ENCODE results near the gene PSME2. TPM values are rescaled to one million over a fixed set of nuclear protein-coding genes. Genes with fewer than 3 reads are reported as not detected.

The PSME2 gene
- total and polyA plus RNA-seq, 5 donors: 62.7 to 102 (median 70.1) TPM

GRCh38 chr14:24179294-24179960 is 33.0 kb upstream of the PSME2 start:
- no peak overlapping the region for H3K4me3 ChIP-seq (ENCODE audit: low read length)
- H3K4me1 ChIP-seq (ENCODE audit: control insufficient read depth, insufficient read depth, low read length): no peaks in the 10 kb centered on the region
- peak overlapping the region; percentile 43 for H3K27ac ChIP-seq (ENCODE audit: low read length)
- ATAC-seq (peak in 1 of 2 donors; percentile 1), DNase-seq (peak in 2 of 3 donors; percentile 33 to 48)
- 90% methylated on average over 14 of the region's 14 CpGs for WGBS
- H3K27me3 ChIP-seq (ENCODE audit: control insufficient read depth, insufficient read depth): no peaks in the 10 kb centered on the region
- H3K9me3 ChIP-seq (ENCODE audit: control insufficient read depth, low read length): no peaks in the 10 kb centered on the region
- intact Hi-C loops (cut with DNase I): no loop called here

- Histone ChIP-seq H3K27ac (ENCODE audit: low read length) (no peak overlapping the region), H3K27me3 (ENCODE audit: control insufficient read depth, insufficient read depth) (no peaks in the 10 kb centered on the region), H3K4me3 (ENCODE audit: low read length) (no peak overlapping the region), H3K4me1 (ENCODE audit: control insufficient read depth, insufficient read depth, low read length) (no peaks in the 10 kb centered on the region), H3K9me3 (ENCODE audit: control insufficient read depth, low read length) (no peaks in the 10 kb centered on the region)
- intact Hi-C loops (cut with DNase I): no loop called here
- no peak for ATAC-seq
- DNase-seq: peak in 2 of 3 donors; percentile 36
- WGBS: 93% methylated on average over 12 of the region's 12 CpGs
Observed at GRCh38 chr14:24178399-24179178, 32.2 kb upstream of the PSME2 start.

GRCh38 chr14:24177891-24178290 is 31.5 kb upstream of the PSME2 start:
- no peaks in the 10 kb centered on the region for H3K4me1 ChIP-seq (ENCODE audit: control insufficient read depth, insufficient read depth, low read length)
- H3K27ac ChIP-seq (ENCODE audit: low read length): no peak overlapping the region
- H3K27me3 ChIP-seq (ENCODE audit: control insufficient read depth, insufficient read depth): no peaks in the 10 kb centered on the region
- 92% methylated on average over 14 of the region's 14 CpGs for WGBS
- intact Hi-C loops (cut with DNase I): no loop called here
- ATAC-seq: no peak
- H3K4me3 ChIP-seq (ENCODE audit: low read length): no peak overlapping the region
- H3K9me3 ChIP-seq (ENCODE audit: control insufficient read depth, low read length): no peaks in the 10 kb centered on the region
- peak in 2 of 3 donors; percentile 21 to 40 for DNase-seq

- 91% methylated on average over 12 of the region's 12 CpGs for WGBS
- Histone ChIP-seq H3K4me1 (ENCODE audit: control insufficient read depth, insufficient read depth, low read length) (no peaks in the 10 kb centered on the region), H3K27me3 (ENCODE audit: control insufficient read depth, insufficient read depth) (no peaks in the 10 kb centered on the region), H3K27ac (ENCODE audit: low read length) (no peak overlapping the region), H3K9me3 (ENCODE audit: control insufficient read depth, low read length) (no peaks in the 10 kb centered on the region), H3K4me3 (ENCODE audit: low read length) (no peak overlapping the region)
- intact Hi-C loops (cut with DNase I): no loop called here
- DNase-seq: peak in 2 of 3 donors; percentile 45 to 47
- ATAC-seq: no peak
Observed at GRCh38 chr14:24177041-24177825, 30.8 kb upstream of the PSME2 start.

- DNase-seq (peak in 1 of 3 donors; percentile 13), ATAC-seq (no peak)
- 97% methylated on average over 5 of the region's 5 CpGs for WGBS
- Histone ChIP-seq H3K27ac (ENCODE audit: low read length) (no peak overlapping the region), H3K27me3 (ENCODE audit: control insufficient read depth, insufficient read depth) (no peaks in the 10 kb centered on the region), H3K4me3 (ENCODE audit: low read length) (no peak overlapping the region), H3K9me3 (ENCODE audit: control insufficient read depth, low read length) (no peaks in the 10 kb centered on the region), H3K4me1 (ENCODE audit: control insufficient read depth, insufficient read depth, low read length) (no peaks in the 10 kb centered on the region)
- intact Hi-C loops (cut with DNase I): no loop called here
Observed at GRCh38 chr14:24176599-24176998, 30.2 kb upstream of the PSME2 start.

GRCh38 chr14:24172871-24173281 is 26.5 kb upstream of the PSME2 start:
- WGBS: 72% methylated on average over 20 of the region's 20 CpGs
- Histone ChIP-seq H3K9me3 (ENCODE audit: control insufficient read depth, low read length) (no peaks in the 10 kb centered on the region), H3K27ac (ENCODE audit: low read length) (no peak overlapping the region), H3K4me3 (ENCODE audit: low read length) (no peak overlapping the region), H3K27me3 (ENCODE audit: control insufficient read depth, insufficient read depth) (no peaks in the 10 kb centered on the region), H3K4me1 (ENCODE audit: control insufficient read depth, insufficient read depth, low read length) (no peaks in the 10 kb centered on the region)
- intact Hi-C loops (cut with DNase I): no loop called here
- DNase-seq: peak in 2 of 3 donors; percentile 16 to 43
- no peak for ATAC-seq

- Histone ChIP-seq H3K4me1 (ENCODE audit: control insufficient read depth, insufficient read depth, low read length) (no peaks in the 10 kb centered on the region), H3K27me3 (ENCODE audit: control insufficient read depth, insufficient read depth) (no peaks in the 10 kb centered on the region), H3K27ac (ENCODE audit: low read length) (no peak overlapping the region), H3K9me3 (ENCODE audit: control insufficient read depth, low read length) (no peaks in the 10 kb centered on the region), H3K4me3 (ENCODE audit: low read length) (no peak overlapping the region)
- DNase-seq (peak in 2 of 3 donors; percentile 31 to 61), ATAC-seq (peak in 1 of 2 donors; percentile 3)
- intact Hi-C loops (cut with DNase I): no loop called here
- 33% methylated on average over 30 of the region's 30 CpGs for WGBS
Observed at GRCh38 chr14:24172261-24172860, 26.0 kb upstream of the PSME2 start.

- no peaks in the 10 kb centered on the region for H3K4me1 ChIP-seq (ENCODE audit: control insufficient read depth, insufficient read depth, low read length)
- H3K27me3 ChIP-seq (ENCODE audit: control insufficient read depth, insufficient read depth): no peaks in the 10 kb centered on the region
- H3K27ac ChIP-seq (ENCODE audit: low read length): no peak within 1 kb of the TSS
- DNase-seq (peak; percentile 77 to 92 (median 91)), ATAC-seq (peak; percentile 82 to 86)
- 14% methylated on average over 63 of the region's 63 CpGs for WGBS
- no peaks in the 10 kb centered on the region for H3K9me3 ChIP-seq (ENCODE audit: control insufficient read depth, low read length)
- no peak within 1 kb of the TSS for H3K4me3 ChIP-seq (ENCODE audit: low read length)
- intact Hi-C loops (cut with DNase I): no loop called here
Observed at GRCh38 chr14:24171422-24172260, 25.2 kb upstream of the PSME2 start, which contains the start of gene REC8. REC8 (plus strand) TSS chr14:24172080; CDS start chr14:24172553, 473 bp downstream.

GRCh38 chr14:24167469-24168114 is 21.2 kb upstream of the PSME2 start:
- no peak overlapping the region for H3K4me3 ChIP-seq (ENCODE audit: low read length)
- H3K9me3 ChIP-seq (ENCODE audit: control insufficient read depth, low read length): no peaks in the 10 kb centered on the region
- ATAC-seq (no peak), DNase-seq (no peak)
- intact Hi-C loops (cut with DNase I): no loop called here
- no peaks in the 10 kb centered on the region for H3K27me3 ChIP-seq (ENCODE audit: control insufficient read depth, insufficient read depth)
- 77% methylated on average over 3 of the region's 3 CpGs for WGBS
- H3K27ac ChIP-seq (ENCODE audit: low read length): no peak overlapping the region
- H3K4me1 ChIP-seq (ENCODE audit: control insufficient read depth, insufficient read depth, low read length): peaks cover 3% of the 10 kb centered on the region

All from right cardiac atrium (tissue), 5 donors.